ENCODE results near the gene KRTAP24-1. TPM values are rescaled to one million over a fixed set of nuclear protein-coding genes. Genes with fewer than 3 reads are reported as not detected.

KRTAP24-1 gene, protein sequence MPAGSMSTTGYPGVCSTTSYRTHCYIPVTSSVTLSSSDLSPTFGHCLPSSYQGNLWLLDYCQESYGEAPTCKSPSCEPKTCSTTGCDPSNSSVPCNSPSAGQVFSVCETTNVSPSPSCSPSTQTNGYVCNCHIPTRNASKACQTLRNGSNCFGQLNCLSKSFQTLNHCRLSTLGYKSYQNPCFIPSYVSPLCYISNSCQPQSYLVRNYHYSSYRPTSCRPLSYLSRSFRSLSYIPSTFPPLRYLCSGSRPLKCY
- total RNA-seq: not detected in 2 replicates

DNA sequence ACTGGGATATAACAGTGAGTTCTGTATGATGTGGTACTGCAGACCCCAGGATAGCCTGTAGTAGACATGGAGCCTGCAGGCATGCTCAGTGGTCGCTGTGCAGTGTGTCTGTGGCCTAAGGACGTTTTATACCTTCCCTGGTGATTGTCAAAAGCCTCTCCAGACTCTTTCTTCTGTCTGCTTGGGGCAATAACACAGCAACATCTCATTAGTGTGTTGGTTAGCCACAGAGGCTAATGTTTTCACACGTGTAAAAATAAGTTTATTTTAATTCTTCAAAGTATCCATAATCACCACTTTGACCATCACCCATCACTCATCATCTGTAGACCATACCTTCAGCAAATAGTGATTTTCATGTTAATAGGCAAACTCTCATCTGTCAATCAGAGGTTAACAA lies at the start of gene KRTAP24-1:
TSS of gene KRTAP24-1 (minus strand) at position 101 of the 400 bp plus-strand sequence. CDS start at position 83, 18 bp downstream.

DNA sequence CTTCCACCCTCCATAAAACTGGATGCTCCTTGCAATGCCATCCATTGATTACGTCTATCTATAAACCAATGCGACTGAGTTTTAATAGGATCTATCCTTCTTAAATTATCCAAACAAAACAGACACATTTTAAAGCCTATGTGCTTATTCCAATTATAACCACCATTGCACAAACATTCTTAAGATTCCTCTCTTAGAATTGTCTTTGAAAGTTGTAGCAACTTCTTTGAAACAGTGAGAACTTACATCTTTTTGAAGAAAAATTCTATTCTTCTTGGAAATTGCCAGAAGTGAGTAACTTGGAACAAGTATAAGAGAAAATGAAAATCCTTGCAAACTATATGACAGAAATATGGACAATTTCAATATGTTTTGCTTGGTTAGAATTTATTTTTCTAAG lies 37.5 kb upstream of the KRTAP24-1 start, which contains the start of gene KRTAP26-1:
TSS of gene KRTAP26-1 (minus strand) at position 101 of the 400 bp plus-strand sequence. CDS start 280 bp downstream, outside the sequence.

DNA sequence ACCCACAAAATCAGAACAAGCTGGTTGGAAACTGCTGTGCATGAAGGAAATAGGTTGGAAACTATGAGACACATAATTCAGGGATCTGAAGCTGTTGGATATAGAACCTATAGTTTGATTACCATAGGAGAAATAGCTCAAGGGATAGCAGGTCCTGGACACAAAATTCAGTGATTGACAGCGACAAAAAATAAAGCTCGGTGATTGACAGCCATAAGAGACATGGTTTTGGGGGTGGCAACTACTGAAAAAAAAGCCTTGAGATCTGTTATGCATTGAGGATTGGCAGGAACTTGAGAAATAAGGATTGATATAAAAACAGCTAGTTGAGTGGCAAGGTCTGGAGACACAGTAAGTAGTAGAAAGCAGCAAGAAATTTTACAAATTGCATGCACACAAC lies 6.5 kb upstream of the KRTAP24-1 start, which contains the start of gene KRTAP25-1:
TSS of gene KRTAP25-1 (minus strand) at position 300 of the 400 bp plus-strand sequence. CDS start at position 276, 24 bp downstream.

Other genes starting within 250 kb of the KRTAP24-1 start
- 0.56 and 0.70 TPM in 2 replicates for gene CLDN17, start 116.1 kb downstream of the KRTAP24-1 start, total RNA-seq
- gene CLDN8, start 66.9 kb downstream of the KRTAP24-1 start, total RNA-seq: 0.88 and 1.1 TPM in 2 replicates
- not detected in 2 replicates for gene KRTAP25-1, start 6.6 kb upstream of the KRTAP24-1 start, total RNA-seq
- gene KRTAP26-1, start 37.4 kb upstream of the KRTAP24-1 start, total RNA-seq: not detected in 2 replicates
- not detected in 2 replicates for gene KRTAP27-1, start 54.7 kb upstream of the KRTAP24-1 start, total RNA-seq
- not detected in 2 replicates for gene KRTAP23-1, start 65.7 kb upstream of the KRTAP24-1 start, total RNA-seq
- gene KRTAP13-2, start 89.3 kb upstream of the KRTAP24-1 start, total RNA-seq: not detected in 2 replicates
- not detected in 2 replicates for gene KRTAP13-1, start 113.1 kb upstream of the KRTAP24-1 start, total RNA-seq
- gene KRTAP13-3, start 143.0 kb upstream of the KRTAP24-1 start, total RNA-seq: not detected in 2 replicates
- not detected in 2 replicates for gene KRTAP13-4, start 147.3 kb upstream of the KRTAP24-1 start, total RNA-seq
- gene KRTAP15-1, start 157.3 kb upstream of the KRTAP24-1 start, total RNA-seq: not detected in 2 replicates
- gene KRTAP19-1, start 197.4 kb upstream of the KRTAP24-1 start, total RNA-seq: not detected in 2 replicates
- not detected in 2 replicates for gene KRTAP19-2, start 204.5 kb upstream of the KRTAP24-1 start, total RNA-seq
- not detected in 2 replicates for gene KRTAP19-3, start 209.1 kb upstream of the KRTAP24-1 start, total RNA-seq
- not detected in 2 replicates for gene KRTAP19-4, start 214.2 kb upstream of the KRTAP24-1 start, total RNA-seq
- not detected in 2 replicates for gene KRTAP19-5, start 219.2 kb upstream of the KRTAP24-1 start, total RNA-seq